HG02981 (cell line): ENCODE data around the gene MAP2K3.

ENCODE experiments used
- ATAC-seq: cut with Tn5 transposase; IDR thresholded peaks from one replicate; pipeline ENCODE4 v1.9.1; 2021; ENCODE audit warnings: mild to moderate bottlenecking, moderate library complexity; ENCODE audit not compliant: unreplicated experiment

MAP2K3 gene

GRCh38 chr17:21284319-21285163 is at the start of gene MAP2K3:
Gene MAP2K3, plus strand, starts transcription at chr17:21284711. Its CDS starts 210 bp downstream, at chr17:21284921.
- peak; percentile 77 for ATAC-seq

DNA sequence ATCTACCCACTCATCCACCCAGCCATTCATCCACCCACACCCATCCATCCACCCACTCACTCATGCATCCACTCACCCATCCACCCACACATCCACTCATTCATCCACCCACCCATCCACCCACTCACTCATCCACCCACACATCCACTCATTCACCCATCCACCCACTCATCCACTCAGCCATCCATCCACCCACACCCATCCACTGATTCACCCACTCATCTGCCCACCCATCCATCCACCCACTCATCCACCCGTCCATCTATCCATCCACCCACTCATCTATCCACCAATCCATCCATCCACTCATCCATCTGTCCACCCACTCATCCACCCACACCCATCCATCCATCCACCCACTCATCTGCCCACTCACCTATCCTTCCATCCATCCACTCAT is 48.6 kb upstream of the MAP2K3 start:
- no peak for ATAC-seq

DNA sequence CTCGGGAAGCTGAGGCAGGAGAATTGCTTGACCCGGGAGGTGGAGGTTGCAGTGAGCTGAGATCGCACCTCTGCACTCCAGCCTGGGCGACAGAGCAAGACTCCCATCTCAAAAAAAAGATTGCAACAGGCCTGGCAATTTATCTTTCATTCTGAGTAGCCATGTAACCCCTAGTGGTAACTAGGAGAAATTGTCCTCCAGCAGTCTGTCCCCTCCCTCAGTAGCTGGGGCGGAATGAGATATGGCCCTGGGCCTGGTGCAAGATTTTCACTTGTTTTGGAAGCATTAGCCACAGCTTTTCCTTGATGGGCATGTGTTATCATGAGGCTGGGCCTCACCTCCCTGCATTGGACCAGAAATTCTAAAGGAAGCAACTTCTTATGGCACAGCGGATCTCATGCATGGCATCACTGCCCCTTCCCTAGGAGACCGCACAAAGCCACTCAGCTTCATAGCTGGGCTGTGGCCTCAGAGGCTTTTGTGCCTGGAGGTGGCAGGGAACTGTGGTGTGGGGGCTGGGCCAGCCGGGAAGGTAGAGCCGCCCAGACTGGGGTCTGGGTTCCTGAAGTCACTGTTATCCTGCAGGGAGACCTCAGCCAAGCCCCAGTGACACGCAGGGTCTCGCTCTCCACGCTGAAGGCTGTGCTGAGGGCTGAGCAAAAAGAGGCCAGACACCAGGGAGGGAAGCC is 44.7 kb upstream of the MAP2K3 start:
- ATAC-seq: no peak

DNA sequence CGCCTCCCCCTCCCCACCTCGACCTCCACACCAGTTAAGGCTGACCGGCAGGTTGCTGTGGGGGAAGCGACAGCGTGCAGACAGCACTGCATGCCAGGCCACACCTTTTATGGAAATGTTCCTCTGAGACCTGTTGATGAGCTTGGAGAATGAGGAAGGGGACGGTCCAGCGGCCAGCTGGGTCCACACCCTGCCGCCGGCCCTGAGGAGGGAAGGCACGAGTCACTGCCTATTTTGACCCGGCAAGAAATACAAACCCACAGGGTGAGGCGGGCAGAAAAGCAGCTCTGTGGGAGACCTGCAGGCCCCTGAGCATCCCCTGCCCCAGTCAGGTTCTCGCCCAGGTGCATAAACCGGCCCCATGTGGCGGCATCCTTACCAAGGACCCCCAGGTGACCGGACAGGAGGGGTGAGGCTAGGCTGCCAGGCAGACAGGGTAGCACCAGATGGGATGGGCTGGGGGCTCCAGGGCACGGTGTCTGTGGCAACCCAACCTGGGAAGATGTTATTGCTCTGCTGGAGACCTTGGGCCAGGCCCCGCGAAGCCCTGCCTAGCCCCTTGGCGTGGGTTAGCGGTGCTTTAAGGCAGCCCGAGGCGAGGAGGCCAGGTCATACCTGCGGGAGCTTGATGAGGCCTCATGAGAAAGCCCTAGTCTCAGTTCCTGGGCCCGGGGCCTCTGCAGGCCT is 44.0 kb upstream of the MAP2K3 start:
- no peak for ATAC-seq

DNA sequence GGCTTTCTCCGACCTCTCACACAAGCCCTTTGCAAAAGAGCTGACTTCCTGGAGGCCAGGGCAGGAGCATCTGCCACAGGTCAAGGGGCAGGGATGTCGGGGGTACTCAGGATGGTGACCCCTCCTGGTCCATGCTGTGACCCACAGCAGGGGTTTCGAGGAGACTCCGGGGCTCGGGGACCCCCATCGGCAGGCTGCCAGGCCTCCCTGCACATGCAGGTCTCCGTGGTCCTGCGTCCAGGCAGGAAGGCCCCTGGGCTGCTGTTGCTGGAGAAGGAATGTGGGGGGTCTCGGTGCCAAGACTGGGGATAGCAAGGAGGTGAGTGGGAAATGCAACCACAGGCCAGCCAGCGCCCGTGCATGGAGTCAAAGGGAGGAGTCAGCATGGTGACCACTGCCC is 42.9 kb upstream of the MAP2K3 start:
- no peak for ATAC-seq

- ATAC-seq: no peak
Observed at GRCh38 chr17:21242026-21242697, 42.3 kb upstream of the MAP2K3 start.

DNA sequence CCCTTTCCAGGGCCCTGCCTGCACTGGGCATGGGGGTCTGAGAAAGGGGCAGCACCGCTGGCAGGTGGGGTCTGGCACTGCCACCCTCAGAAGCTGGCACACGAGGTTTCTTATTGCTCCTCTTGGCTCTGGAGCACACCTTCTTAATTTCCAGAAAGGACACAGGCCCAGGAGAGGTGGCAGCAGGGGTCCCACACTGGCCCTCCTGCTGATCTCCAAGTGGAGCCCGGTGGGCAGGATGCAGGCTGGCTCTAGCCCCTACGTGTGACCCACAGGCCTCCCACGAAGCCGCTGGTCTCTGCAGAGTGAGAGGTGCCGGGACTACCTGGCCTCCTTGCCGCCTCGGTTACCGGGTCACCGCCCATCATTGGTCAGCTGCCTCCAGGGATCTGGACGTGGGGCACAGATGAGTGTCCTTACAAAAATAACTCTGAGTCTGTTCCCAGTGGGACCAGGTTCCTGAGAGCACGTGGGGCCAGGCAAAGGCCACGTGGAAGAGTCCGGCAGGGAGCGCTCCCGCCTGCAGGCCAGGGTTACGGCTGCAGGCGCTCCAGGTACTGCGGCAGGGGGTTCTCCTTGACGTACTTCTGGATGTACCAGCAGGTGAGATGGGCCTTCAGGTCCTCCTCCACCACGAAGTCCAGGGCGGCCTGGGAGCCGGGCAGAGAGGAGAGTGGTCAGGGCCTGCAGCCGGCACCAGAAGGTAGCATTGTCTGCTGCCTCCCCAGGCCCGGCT is 41.6 kb upstream of the MAP2K3 start:
- no peak for ATAC-seq

DNA sequence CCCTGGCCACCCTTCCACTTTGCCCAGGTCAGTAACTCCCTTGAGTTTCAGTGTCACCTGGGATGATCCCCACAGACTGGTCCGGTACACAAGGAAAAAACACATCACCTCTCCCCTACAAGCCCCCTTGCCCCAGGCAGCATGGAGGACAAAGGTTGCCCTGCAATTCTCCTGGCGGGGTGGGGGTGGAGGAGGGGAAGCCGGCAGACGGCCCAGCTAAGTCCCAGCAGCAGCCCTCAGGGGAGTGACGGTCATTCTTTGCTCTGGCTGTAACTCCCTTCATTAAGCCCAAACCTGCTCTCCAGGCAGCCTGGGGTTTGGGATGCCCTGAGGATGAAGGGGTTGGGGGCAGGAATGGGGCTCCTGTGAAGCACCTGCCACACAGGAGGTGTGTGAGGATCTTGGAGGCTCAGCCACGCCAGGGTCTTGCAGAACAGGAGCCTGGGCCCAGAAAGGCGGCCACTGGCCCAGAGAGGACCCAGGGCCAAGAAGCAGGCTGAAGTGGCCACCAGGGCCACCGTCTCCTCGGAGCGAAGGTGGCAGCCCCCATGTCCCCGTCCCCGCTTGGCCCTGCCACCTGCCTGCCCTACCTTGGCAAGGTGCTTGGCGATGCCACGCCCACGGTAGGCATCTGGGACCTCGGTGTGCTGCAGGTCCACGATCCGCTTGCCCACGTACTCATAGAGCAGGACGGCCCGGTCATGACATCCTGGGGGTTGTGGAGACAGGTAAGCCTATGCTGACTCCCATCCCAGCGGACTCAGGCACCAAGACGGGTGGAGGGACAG is 40.8 kb upstream of the MAP2K3 start:
- no peak for ATAC-seq

GRCh38 chr17:21245639-21246084 is 38.8 kb upstream of the MAP2K3 start:
- ATAC-seq: no peak

GRCh38 chr17:21246698-21247097 is 37.8 kb upstream of the MAP2K3 start:
- no peak for ATAC-seq

DNA sequence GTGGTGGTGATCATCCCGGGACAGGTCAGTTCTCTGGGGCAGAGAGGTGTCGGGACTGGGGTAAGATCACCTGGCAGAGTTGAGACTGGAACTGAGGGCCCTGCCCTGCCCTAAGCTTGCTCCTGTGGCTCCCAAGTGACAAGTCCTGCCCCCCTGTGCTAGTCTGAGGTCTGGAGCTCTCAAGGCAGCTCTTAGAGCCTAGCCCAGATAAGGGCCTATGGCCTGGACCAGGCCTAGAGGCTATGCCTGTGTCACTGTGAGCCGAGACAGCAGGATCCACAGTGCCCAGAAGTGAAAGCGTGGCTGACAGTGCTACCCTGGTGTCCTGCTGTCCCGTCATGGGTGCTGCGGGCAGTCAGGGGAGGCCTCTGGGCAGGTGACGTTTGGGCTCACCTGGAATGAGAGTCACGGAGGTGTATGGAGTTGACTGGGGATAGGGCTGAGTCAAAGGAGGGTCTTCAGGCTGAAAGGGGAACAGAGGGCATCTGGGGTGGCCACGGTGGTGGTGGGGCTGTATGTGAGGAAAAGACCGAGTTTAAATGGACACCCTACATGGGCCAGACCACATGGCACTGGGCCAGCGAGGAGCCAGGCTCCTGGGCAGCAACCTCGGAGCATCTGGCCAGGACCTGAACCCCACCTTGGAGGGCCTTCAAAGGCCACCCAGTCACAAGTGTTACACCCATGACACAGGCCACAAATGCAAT is 36.8 kb upstream of the MAP2K3 start:
- ATAC-seq: no peak

GRCh38 chr17:21248500-21248899 is 36.0 kb upstream of the MAP2K3 start:
- no peak for ATAC-seq

- no peak for ATAC-seq
Observed at GRCh38 chr17:21249086-21249795, 35.3 kb upstream of the MAP2K3 start.

- ATAC-seq: no peak
Observed at GRCh38 chr17:21249920-21250703, 34.4 kb upstream of the MAP2K3 start.

DNA sequence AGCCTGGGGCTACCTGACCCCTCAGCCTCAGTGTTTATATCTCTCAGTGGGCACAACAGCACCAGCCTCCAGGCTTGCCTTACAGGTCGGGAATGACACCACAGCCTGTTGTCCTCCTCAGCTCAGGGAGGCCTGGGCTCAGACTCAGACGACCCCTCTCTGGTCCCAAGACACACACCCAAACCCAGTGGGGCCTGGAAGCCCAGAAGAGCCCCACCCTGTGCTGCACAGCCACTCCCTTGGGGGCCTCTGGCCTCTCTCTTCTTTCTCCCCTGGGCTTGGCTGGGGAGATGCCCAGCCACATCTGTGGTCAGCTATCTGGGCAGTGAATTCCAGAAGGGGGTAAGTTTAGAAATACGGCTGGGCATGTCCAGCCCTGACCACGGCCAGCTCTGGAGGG is 33.7 kb upstream of the MAP2K3 start:
- ATAC-seq: no peak

DNA sequence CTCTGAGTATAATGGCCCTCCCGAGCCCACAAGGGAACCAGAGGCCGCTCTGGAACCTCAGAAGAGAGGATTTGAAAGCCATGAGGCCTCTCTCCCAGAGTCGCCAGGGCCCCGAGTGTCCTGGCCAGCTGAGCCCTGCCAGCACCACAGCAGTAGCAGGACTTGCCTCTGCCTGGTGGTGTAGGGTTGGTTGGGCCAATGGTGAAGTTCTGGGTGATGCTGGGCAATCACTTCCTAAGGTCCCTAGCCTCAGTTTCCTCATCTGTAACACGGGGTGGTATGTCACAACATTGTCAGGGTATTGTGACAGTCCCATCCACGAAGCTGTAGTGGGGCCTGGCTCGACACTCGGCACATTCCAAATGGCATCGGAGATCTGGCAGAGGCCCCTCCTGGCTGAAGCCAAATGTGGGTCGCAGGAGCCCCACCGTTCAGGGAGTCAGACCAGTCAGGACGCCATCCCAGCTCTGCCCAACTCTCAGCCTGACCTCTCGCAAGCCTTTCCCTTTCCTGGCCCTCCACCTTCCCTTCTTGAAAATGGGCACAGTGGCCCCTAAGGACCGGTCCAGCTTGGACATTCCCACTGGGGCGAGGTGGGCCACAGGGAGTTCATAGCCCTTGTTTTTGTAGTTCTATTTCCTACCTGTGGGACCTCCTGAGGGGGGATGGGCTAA is 33.0 kb upstream of the MAP2K3 start:
- no peak for ATAC-seq

GRCh38 chr17:21252289-21252795 is 32.2 kb upstream of the MAP2K3 start:
- no peak for ATAC-seq
